ENCODE results near the gene SLC34A1. TPM values are rescaled to one million over a fixed set of nuclear protein-coding genes. Genes with fewer than 3 reads are reported as not detected.

SLC34A1 gene
- total RNA-seq, 1 donor from 2014 or later, result not detected

- intact Hi-C loops (cut with micrococcal nuclease), result no loop called here
Observed at GRCh38 chr5:177385720-177386119, 1.5 kb downstream of the SLC34A1 start.

GRCh38 chr5:177386542-177386941 is 2.3 kb downstream of the SLC34A1 start:
- intact Hi-C loops (cut with micrococcal nuclease), result no loop called here

- intact Hi-C loops (cut with micrococcal nuclease), result no loop called here
Observed at GRCh38 chr5:177387405-177387804, 3.2 kb downstream of the SLC34A1 start.

- intact Hi-C loops (cut with micrococcal nuclease), result loop anchor here (1.0 kb wide), 1 partner anchor 18 kb away; no protein-coding TSS in a partner anchor
Observed at GRCh38 chr5:177388521-177389052, 4.4 kb downstream of the SLC34A1 start.

- intact Hi-C loops (cut with micrococcal nuclease), result loop anchor here (1.0 kb wide), 9 partner anchors 14 to 112 kb away; partner anchors contain the start of genes GRK6, LMAN2, PDLIM7 and RGS14
Observed at GRCh38 chr5:177389241-177390169, 5.3 kb downstream of the SLC34A1 start.

- intact Hi-C loops (cut with micrococcal nuclease), result loop anchor here (1.0 kb wide), 8 partner anchors 13 to 111 kb away; partner anchors contain the start of genes GRK6, LMAN2, PDLIM7 and RGS14
Observed at GRCh38 chr5:177390363-177391300, 6.4 kb downstream of the SLC34A1 start.

GRCh38 chr5:177392765-177393164 is 8.5 kb downstream of the SLC34A1 start:
- intact Hi-C loops (cut with micrococcal nuclease), result no loop called here

- intact Hi-C loops (cut with micrococcal nuclease), result no loop called here
Observed at GRCh38 chr5:177393206-177393765, 9.1 kb downstream of the SLC34A1 start.

GRCh38 chr5:177393990-177394389 is 9.8 kb downstream of the SLC34A1 start:
- intact Hi-C loops (cut with micrococcal nuclease), result no loop called here

GRCh38 chr5:177396078-177396477 is 11.8 kb downstream of the SLC34A1 start:
- intact Hi-C loops (cut with micrococcal nuclease), result no loop called here

GRCh38 chr5:177396807-177397206 is 12.6 kb downstream of the SLC34A1 start:
- intact Hi-C loops (cut with micrococcal nuclease), result no loop called here

- intact Hi-C loops (cut with micrococcal nuclease), result no loop called here
Observed at GRCh38 chr5:177397875-177398390, 13.7 kb downstream of the SLC34A1 start.

- intact Hi-C loops (cut with micrococcal nuclease), result no loop called here
Observed at GRCh38 chr5:177399997-177400868, 16.0 kb downstream of the SLC34A1 start, which contains the start of gene PFN3. Gene PFN3 (minus strand): TSS chr5:177400661. CDS start chr5:177400576, 85 bp downstream.

- intact Hi-C loops (cut with micrococcal nuclease), result loop anchor here (1.0 kb wide), 5 partner anchors 12 to 288 kb away; partner anchors contain the start of gene PDLIM7
Observed at GRCh38 chr5:177402271-177403043, 18.2 kb downstream of the SLC34A1 start.

GRCh38 chr5:177403102-177403791 is 19.0 kb downstream of the SLC34A1 start:
- intact Hi-C loops (cut with micrococcal nuclease), result loop anchor here (1.0 kb wide), 4 partner anchors 13 to 289 kb away; no protein-coding TSS in a partner anchor

GRCh38 chr5:177403792-177404640 is 19.8 kb downstream of the SLC34A1 start:
- intact Hi-C loops (cut with micrococcal nuclease), result loop anchor here (1.0 kb wide), 5 partner anchors 14 to 290 kb away; no protein-coding TSS in a partner anchor

- intact Hi-C loops (cut with micrococcal nuclease), result loop anchor here (1.0 kb wide), 1 partner anchor 21 kb away; no protein-coding TSS in a partner anchor
Observed at GRCh38 chr5:177404641-177405179, 20.5 kb downstream of the SLC34A1 start.
